ENCODE measurements around the gene WDFY1. TPM values are rescaled to one million over a fixed set of nuclear protein-coding genes. Genes with fewer than 3 reads are reported as not detected.
A peak's percentile ranks its signal among the peaks of the same experiment; 100 is the strongest.

The WDFY1 gene
- total RNA-seq, 1 donor from 2014 or later: 99.7 TPM

GRCh38 chr2:223860809-223861738 is 84.1 kb downstream of the WDFY1 start:
- DNase-seq (ENCODE audit: low spot score): peak; percentile 35

DNA sequence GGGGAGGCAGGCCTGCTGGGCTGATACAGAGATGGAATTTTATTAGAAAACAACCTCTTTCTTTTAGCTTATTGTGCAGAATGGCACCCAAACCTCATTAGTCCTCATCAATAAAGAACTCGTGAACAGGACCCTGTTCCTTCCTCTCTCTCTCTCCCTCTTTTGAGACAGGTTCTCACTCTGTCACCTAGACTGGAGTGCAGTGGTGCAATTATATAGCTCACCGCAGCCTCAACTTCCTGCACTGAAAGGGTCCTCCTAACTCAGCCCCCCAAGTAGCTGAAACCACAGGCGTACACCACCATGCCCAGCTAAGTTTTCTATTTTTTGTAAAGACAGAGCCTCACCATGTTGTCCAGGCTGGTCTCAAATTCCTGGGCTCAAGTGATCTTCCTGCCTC is 86.1 kb downstream of the WDFY1 start:
- DNase-seq (ENCODE audit: low spot score): no peak

DNA sequence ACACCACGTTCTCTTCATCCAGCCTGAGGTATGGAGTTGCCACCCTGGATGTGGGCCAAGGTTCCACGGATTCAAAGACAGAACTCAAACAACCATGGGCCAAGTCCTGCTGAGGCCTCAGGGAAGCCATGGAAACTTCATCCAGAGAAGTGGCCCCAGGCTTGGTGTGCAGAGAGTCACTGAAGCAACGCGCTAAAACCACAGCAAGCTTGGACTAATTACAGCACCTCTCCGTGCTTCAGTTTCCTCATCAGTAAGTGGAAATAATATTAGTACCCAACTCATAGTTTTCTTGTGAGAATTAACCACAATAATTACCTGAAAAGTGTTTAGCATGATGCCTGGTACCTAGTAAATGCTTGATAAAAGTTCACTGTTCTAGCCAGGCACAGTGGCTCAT is 88.6 kb downstream of the WDFY1 start:
- no peak for DNase-seq (ENCODE audit: low spot score)

DNA sequence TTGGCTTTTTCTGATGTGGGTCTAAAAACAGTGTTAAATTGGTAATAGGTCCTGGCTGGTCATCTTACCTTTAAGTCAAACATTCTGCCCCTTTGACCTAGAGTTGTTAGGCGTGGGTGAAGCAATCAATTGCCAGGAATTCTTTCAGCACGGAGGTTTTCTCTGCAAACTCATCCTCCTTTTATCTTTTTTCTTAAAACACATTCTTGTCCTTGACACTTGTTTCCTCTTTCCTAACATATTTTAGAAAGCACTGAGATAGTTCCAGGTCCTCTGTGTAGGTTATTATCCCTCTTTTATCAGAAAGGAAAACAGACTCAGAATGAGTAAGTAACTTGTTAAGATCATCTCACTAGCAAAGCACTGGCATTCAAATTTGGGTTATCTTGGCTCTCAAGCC is 89.1 kb downstream of the WDFY1 start:
- DNase-seq (ENCODE audit: low spot score): no peak

DNA sequence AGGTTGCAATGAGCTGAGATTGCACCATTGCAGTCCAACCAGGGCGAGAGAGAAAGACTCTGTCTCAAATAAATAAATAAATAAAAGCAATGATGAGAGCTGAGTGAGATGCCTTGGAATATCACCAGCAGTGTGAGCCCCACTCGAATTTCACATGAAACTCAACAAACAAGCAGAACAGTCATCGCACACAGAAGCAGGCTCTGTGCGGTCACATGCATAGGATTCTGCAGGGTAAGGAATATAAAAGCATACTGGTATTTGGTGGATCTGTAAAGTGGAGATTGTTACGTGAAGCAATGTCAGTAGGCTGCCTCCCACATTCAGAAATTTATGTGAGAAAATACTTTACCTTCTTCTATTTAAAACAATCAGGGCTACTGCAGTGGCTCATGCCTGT is 89.7 kb downstream of the WDFY1 start:
- DNase-seq (ENCODE audit: low spot score): no peak

DNA sequence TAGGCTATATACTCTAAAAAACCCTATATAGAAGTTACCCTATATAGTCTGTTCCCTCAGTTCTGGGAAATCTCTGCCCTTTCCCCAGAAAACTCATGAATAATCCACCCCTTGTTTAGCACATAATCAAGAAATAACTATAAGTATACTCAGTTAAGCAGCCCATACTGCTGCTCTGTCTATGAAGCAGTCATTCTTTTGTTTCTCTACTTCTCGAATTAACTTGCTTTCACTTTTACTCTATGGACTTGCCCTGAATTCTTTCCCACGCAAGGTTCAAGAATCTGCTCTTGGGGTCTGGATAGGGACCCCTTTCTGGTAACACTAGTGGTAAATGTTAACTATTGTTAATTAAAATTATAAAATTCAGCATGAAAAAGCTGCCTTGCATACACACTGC is 90.4 kb downstream of the WDFY1 start:
- no peak for DNase-seq (ENCODE audit: low spot score)

- no peak for DNase-seq (ENCODE audit: low spot score)
Measured at GRCh38 chr2:223853425-223853837, 91.7 kb downstream of the WDFY1 start.

DNA sequence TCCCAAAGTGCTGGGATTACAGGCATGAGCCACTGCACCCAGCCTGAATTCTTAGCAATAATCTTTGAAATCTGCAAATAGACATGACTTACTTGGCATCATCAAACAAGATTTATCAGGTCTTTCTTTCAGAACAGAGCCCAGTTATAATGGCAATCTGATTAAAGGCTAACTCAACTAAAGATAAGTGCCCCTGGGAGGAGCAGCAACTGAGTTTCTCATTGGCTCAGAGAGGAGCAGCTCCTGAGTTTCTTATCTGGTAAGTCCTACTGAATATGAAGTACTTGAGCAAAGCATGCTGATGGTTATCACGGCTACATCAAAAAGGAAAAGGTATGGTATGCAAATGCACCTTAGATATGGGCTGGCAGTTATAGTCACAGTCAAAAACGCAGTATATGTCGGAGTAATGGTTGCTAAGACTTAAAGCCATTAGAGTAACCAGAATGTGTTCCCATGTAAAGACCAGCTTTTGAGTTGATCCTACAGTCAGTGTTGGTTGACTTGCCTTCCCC is 92.8 kb downstream of the WDFY1 start:
- DNase-seq (ENCODE audit: low spot score): no peak

DNA sequence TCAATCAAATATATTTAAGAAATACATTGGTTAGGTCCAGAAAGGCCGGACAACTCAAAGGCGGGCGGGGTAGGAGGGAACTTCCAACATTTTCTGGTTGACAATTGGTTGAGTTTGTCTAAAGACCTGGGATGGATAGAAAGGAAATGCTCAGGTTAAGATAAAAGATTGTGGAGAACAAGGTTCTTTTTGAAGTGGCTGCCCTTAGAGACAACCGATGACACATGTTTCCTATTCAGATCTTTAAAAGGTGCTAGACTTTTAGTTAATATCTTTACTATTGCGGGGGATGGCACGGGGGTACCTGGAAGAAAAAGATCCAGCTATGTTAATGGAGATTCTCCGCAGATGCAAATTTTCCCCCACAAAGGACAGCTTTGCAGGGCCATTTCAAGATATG is 97.7 kb downstream of the WDFY1 start:
- DNase-seq (ENCODE audit: low spot score): no peak

DNA sequence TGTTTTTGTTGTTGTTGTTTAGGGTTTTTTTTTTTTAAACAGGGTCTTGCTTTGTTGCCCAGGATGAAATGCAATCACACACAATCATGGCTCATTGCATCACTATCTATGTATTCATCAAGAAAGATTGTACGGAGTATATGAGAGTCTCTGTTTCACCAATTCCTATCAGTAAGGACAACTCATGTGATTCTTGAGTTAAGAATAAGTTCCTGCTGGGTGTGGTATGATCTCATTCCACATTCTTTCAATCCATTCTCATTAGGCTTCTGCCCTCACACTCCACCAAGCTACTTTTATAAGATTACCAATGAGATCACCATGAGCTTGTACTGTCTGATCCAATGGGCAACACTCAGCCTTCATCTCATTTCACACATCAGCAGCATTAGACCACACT is 98.6 kb downstream of the WDFY1 start:
- DNase-seq (ENCODE audit: low spot score): no peak

DNA sequence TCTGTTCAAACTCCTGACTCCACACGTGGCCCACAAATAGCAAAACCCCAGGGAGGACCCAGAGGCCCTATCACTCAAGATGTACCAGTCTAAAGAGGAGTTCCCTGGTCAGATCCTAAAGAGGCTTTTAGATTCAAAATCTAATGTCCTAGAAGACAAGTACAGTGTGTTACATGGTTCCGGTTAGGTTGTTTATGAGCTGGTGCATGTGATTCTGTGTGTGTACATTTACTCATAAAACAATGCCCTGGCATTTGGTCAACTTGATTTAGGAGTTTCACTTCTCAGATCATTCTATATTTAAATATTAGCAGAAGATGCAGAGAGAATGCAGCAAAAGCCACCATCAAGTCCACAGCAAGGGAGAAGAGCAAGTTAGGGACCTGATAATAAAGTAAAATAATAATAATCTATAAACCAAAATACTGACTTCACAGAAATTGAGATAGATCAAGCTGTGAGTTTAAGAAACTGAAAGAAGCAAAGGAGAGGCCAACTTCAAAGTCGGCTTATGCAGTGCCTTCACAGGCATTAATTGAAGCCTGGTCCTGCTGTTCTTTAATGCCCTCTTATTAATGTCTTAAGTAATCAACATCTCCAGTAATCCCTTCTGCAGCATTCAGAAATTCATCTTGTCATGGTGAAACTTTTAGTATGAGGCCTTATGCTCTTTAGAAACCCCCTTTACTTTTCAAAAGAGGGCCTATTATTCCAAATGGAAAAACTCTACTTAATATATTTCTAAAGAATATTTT is 103.5 kb downstream of the WDFY1 start:
- DNase-seq (ENCODE audit: low spot score): no peak

DNA sequence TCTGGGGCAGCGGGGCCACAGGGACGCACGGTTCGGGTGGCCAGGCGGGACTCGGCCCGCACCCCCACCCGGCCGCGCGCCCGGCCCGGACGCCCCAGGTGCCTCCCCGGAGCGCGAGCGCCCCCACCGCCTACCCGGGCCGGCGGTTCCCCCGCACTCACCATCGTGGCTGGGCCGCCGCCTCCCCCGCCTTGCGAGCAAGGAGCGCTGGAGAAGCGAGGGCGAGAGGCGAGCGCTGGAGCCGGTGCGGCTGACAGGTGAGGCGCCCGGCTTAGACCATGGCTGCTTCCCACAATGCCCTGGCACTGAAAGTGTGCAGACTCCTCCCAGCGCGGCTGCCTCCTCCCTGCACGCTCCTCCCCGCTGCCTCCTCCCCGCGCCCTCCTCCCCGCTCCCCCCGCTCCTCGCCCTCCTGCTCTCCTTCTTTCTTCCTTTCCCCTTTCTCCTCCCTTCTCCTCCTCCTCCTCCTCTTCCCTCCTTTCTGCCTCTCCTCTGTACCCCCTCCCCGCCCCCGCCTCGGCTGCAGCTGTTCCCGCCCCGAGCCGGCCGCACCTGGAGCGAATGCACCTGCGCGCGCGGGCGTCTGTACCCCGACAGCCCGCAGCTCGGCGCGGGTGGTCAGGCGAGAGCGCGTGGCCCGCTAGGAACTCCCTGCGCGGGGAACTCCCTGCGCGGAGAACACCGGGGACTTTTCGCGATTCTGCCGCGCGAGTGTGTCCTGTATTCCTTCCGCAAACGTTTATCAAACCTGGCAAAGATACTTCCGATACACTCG is 107.7 kb downstream of the WDFY1 start, which contains the start of gene AP1S3:
TSS of gene AP1S3 (minus strand) at position 296 of the 775 bp plus-strand sequence. CDS start at position 164, 132 bp downstream.
- peak; percentile 60 for DNase-seq (ENCODE audit: low spot score)

DNA sequence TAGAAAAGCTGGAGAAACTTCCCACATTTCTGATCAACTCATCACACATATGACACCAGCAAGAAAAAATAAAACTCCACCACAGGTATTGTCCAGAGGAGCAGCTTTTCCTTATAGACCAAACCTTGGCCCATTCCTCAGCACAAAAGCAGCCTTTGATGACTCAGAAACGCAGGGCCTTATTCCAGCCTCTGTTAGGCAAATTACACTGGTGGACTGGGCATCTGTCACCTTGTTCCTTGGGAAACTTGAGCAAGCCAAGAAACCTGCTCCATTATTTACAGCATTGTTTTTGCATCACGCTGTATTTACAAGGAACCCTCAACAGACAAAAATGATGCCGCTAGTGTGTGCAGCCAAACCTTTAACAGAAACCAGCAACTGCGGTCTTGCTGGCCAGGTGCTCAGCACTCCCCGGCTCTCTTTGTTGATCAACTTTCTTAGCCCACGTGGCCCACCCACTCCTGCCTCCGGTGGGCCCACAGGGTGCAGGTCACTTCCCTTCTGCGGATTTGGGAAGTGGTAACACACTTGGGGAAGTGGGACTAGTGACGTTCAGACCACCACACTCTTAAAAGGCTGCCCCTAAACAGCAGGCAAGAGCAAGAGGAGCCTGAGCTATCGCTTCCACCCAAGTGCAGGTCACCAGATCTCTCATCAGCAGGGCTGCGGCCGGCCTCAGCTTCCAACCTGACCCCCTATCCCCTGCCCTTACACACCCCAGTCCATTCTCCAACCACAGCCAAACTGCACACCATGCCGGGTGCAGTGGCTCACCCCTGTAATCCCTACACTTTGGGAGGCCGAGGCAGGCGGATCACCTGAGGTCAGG is 109.2 kb downstream of the WDFY1 start:
- DNase-seq (ENCODE audit: low spot score): no peak

GRCh38 chr2:223834431-223834830 is 110.7 kb downstream of the WDFY1 start:
- no peak for DNase-seq (ENCODE audit: low spot score)

DNA sequence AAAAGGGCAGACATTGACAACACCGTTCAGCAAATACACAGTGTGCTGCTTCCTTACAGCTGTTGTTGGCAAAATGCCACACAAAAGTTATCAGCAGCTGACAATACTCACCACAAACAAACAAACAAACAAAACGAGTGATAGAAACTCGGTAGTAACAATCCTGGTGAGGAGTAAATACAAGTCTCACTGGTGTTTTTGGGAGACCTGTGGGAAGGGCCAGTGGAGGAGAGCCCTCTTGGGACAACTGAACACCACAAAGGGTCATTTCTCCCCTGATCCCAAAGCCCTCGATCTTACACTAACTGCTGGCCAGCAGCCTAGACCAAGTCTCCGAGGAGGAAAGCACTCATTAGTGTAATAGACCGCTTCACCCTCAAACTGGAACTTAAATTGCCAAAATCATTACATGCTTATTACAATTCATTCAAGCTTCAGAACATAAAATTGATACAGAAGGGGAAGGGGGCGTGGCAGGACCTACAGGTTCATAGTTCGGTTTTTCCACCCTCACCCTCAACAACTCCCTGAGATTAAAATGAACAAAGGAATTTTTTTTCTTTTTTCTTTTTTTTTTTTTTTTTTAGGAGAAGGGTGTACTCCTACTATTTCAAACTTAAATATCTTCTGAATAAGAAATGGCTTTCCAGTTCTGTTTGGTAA is 112.8 kb downstream of the WDFY1 start:
- DNase-seq (ENCODE audit: low spot score): no peak

DNA sequence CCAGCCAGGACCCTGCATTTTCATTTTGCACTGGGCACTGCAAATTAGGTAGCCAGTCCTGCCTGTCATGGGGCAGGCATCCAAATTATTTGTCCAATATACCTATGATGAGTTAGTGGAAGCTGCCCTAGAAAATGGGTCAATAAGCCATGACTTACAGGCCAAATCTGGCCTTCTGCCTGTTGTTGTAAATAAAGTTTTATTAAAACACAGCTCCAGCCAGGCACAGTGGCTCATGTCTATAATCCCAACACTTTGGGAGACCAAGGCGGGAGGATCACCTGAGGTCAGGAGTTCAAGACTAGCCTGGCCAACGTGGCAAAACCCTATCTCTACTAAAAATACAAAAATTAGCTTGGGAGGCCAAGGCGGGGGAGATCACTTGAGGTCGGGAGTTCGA is 116.0 kb downstream of the WDFY1 start:
- DNase-seq (ENCODE audit: low spot score): no peak

- DNase-seq (ENCODE audit: low spot score): no peak
Measured at GRCh38 chr2:223828314-223828713, 116.8 kb downstream of the WDFY1 start.

DNA sequence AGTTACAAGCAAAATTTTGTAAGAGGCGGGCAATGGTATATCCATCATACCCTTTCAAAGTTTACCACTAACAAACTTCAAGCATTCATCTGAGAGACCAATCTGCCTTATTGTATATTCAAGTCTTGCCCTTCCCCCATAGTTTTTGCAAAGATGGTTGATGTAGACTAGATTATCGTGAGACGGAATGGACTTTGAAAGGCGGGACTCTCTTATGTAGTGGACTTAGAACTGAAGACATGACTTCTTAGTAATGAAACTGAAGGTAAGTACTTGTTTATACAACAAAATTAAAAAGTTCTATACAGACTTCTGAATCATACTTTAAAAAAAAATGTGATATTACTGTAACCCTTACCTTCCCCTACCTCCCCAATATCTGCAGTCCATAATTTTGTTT is 118.1 kb downstream of the WDFY1 start:
- DNase-seq (ENCODE audit: low spot score): no peak

Measured in umbilical cord (tissue), 2 donors.